ENCODE results near the gene HNRNPH2.

The HNRNPH2 gene

GRCh38 chrX:101450085-101450484 lies 42.1 kb downstream of the HNRNPH2 start:
- no peak for DNase-seq
- ATAC-seq (replicated peaks), result no peak
- H3K27ac Mint-ChIP-seq, result no peak overlapping the region
- H3K36me3 Mint-ChIP-seq (ENCODE audit: insufficient read depth), result no peaks in the 10 kb centered on the region
- H3K9me3 Mint-ChIP-seq, result no peaks in the 10 kb centered on the region
- no peaks in the 10 kb centered on the region for H3K4me1 Mint-ChIP-seq (ENCODE audit: low read depth in 2 of 2)
- no peak overlapping the region for H3K4me3 Mint-ChIP-seq
- no peaks in the 10 kb centered on the region for H3K27me3 Mint-ChIP-seq

GRCh38 chrX:101450961-101451360 lies 42.9 kb downstream of the HNRNPH2 start:
- ATAC-seq (replicated peaks) (no peak), DNase-seq (no peak)
- Mint-ChIP-seq H3K4me1 (ENCODE audit: low read depth in 2 of 2) (no peaks in the 10 kb centered on the region), H3K4me3 (no peak overlapping the region), H3K27me3 (no peaks in the 10 kb centered on the region), H3K36me3 (ENCODE audit: insufficient read depth) (no peaks in the 10 kb centered on the region), H3K27ac (no peak overlapping the region), H3K9me3 (no peaks in the 10 kb centered on the region)

- no peak for ATAC-seq (replicated peaks)
- no peaks in the 10 kb centered on the region for H3K9me3 Mint-ChIP-seq
- no peak for DNase-seq
- no peaks in the 10 kb centered on the region for H3K36me3 Mint-ChIP-seq (ENCODE audit: insufficient read depth)
- no peaks in the 10 kb centered on the region for H3K27me3 Mint-ChIP-seq
- H3K4me3 Mint-ChIP-seq, result no peak overlapping the region
- H3K4me1 Mint-ChIP-seq (ENCODE audit: low read depth in 2 of 2), result no peaks in the 10 kb centered on the region
- H3K27ac Mint-ChIP-seq, result no peak overlapping the region
These were observed 44.0 kb downstream of the HNRNPH2 start for GRCh38 chrX:101452056-101452455.

- Mint-ChIP-seq H3K27ac (no peak overlapping the region), H3K4me1 (ENCODE audit: low read depth in 2 of 2) (no peaks in the 10 kb centered on the region), H3K9me3 (no peaks in the 10 kb centered on the region), H3K27me3 (no peaks in the 10 kb centered on the region), H3K4me3 (no peak overlapping the region), H3K36me3 (ENCODE audit: insufficient read depth) (no peaks in the 10 kb centered on the region)
- DNase-seq, result no peak
- no peak for ATAC-seq (replicated peaks)
These were observed 52.6 kb downstream of the HNRNPH2 start for GRCh38 chrX:101460669-101461068.

- no peak for DNase-seq
- H3K4me3 Mint-ChIP-seq, result no peak overlapping the region
- no peaks in the 10 kb centered on the region for H3K36me3 Mint-ChIP-seq (ENCODE audit: insufficient read depth)
- H3K27ac Mint-ChIP-seq, result no peak overlapping the region
- no peaks in the 10 kb centered on the region for H3K9me3 Mint-ChIP-seq
- H3K4me1 Mint-ChIP-seq (ENCODE audit: low read depth in 2 of 2), result no peaks in the 10 kb centered on the region
- no peak for ATAC-seq (replicated peaks)
- H3K27me3 Mint-ChIP-seq, result no peaks in the 10 kb centered on the region
These were observed 54.9 kb downstream of the HNRNPH2 start for GRCh38 chrX:101462892-101463291.
